ENCODE data around the gene EIF3B.
"Not testable (repeated sequence)": the region's sequence is repeated elsewhere in the genome, so short reads cannot be mapped to it uniquely, and the experiment has no call there.

EIF3B gene

DNA sequence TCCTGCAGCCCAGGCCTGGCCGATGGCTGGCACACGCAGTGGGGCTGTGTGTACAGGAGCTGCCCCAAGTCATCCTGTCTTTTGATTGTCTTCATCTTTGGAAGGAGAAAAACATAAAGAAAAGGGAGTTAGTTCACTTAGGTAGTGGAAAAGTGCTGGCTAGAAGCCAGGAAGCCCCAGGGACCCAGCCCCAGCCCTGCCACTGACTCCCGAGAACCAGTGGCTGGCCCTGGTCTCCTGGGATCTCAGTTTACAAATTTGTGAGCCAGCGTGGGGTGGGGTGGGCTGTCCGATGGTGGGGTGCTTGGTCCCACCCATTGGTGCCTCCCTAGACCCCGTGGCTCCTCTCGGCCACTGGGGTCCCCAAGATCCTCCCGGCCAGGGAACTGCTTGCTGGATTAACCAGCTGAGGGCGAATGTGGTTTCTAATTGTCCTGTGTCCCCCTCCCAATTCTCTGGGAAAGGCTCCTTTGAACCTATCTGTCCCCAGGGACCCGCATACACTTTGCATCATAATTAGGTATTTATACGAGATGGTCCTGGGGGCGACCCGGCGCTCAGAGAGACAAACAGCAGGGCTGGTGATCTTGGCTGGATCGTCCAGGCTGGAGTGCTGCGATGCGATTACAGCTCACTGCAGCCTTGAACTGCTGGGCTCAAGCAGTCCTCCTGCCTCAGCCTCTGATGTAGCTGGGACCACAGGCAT is 32.5 kb downstream of the EIF3B start:
- Histone ChIP-seq H3K79me2 (ENCODE audit: low read length) (no peaks in the 10 kb centered on the region), H4K20me1 (ENCODE audit: insufficient read depth, low read length) (no peaks in the 10 kb centered on the region), H3K4me1 (ENCODE audit: low read length) (no peaks in the 10 kb centered on the region), H3K27ac (ENCODE audit: low read length) (no peak overlapping the region), H3K4me3 (ENCODE audit: low read length) (no peak overlapping the region), H3K4me2 (ENCODE audit: low read length) (no peak overlapping the region), H3K9ac (ENCODE audit: low read length) (no peak overlapping the region), H3K9me3 (ENCODE audit: insufficient read depth, low read length) (no peaks in the 10 kb centered on the region), H2AFZ (ENCODE audit: low read depth, low read length) (no peak overlapping the region), H3K27me3 (ENCODE audit: low read depth, low read length) (no peaks in the 10 kb centered on the region), H3K36me3 (replicated peaks; ENCODE audit: low read depth, low read length) (no peaks in the 10 kb centered on the region)
- TF ChIP-seq CTCF (IDR thresholded peaks at IDR 0.05; ENCODE audit: low read depth, low read length), result no peak
- no peak for TF ChIP-seq EZH2phosphoT487 (IDR thresholded peaks at IDR 0.05; ENCODE audit: low read depth)

GRCh38 chr7:2387897-2388636 is 33.4 kb downstream of the EIF3B start:
- Histone ChIP-seq H3K27ac (ENCODE audit: low read length) (no peak overlapping the region), H3K9ac (ENCODE audit: low read length) (no peak overlapping the region), H2AFZ (ENCODE audit: low read depth, low read length) (no peak overlapping the region), H3K4me2 (ENCODE audit: low read length) (no peak overlapping the region), H3K9me3 (ENCODE audit: insufficient read depth, low read length) (no peaks in the 10 kb centered on the region), H3K79me2 (ENCODE audit: low read length) (no peaks in the 10 kb centered on the region), H3K36me3 (replicated peaks; ENCODE audit: low read depth, low read length) (no peaks in the 10 kb centered on the region), H3K27me3 (ENCODE audit: low read depth, low read length) (no peaks in the 10 kb centered on the region), H3K4me1 (ENCODE audit: low read length) (peaks cover 2% of the 10 kb centered on the region; the same call in 1 of the 2 replicates), H4K20me1 (ENCODE audit: insufficient read depth, low read length) (no peaks in the 10 kb centered on the region), H3K4me3 (ENCODE audit: low read length) (no peak overlapping the region)
- TF ChIP-seq CTCF (IDR thresholded peaks at IDR 0.05; ENCODE audit: low read depth, low read length), result no peak
- TF ChIP-seq EZH2phosphoT487 (IDR thresholded peaks at IDR 0.05; ENCODE audit: low read depth), result no peak

DNA sequence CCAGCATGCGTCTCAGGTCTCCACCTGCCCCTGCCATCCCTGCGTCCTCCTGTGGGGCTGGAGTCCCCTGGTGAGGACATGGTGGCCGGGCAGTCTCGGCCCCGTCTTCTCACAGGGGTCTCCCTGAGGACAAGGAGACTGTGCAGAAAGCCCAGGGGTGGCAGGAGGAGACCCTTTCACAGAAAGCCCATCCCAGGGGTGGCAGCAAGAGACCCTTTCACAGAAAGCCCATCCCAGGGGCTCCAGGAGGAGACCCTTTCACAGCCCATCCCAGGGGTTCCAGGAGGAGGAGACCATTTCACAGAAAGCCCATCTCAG is 34.0 kb downstream of the EIF3B start:
- Histone ChIP-seq H3K4me2 (ENCODE audit: low read length) (no peak overlapping the region), H3K79me2 (ENCODE audit: low read length) (no peaks in the 10 kb centered on the region), H3K36me3 (replicated peaks; ENCODE audit: low read depth, low read length) (no peaks in the 10 kb centered on the region), H3K4me1 (ENCODE audit: low read length) (peaks cover 7% of the 10 kb centered on the region; the same call in 1 of the 2 replicates), H4K20me1 (ENCODE audit: insufficient read depth, low read length) (no peaks in the 10 kb centered on the region), H3K4me3 (ENCODE audit: low read length) (no peak overlapping the region), H3K9me3 (ENCODE audit: insufficient read depth, low read length) (no peaks in the 10 kb centered on the region), H2AFZ (ENCODE audit: low read depth, low read length) (no peak overlapping the region), H3K27ac (ENCODE audit: low read length) (no peak overlapping the region), H3K27me3 (ENCODE audit: low read depth, low read length) (no peaks in the 10 kb centered on the region), H3K9ac (ENCODE audit: low read length) (no peak overlapping the region)
- no peak for TF ChIP-seq CTCF (IDR thresholded peaks at IDR 0.05; ENCODE audit: low read depth, low read length)
- TF ChIP-seq EZH2phosphoT487 (IDR thresholded peaks at IDR 0.05; ENCODE audit: low read depth), result no peak

DNA sequence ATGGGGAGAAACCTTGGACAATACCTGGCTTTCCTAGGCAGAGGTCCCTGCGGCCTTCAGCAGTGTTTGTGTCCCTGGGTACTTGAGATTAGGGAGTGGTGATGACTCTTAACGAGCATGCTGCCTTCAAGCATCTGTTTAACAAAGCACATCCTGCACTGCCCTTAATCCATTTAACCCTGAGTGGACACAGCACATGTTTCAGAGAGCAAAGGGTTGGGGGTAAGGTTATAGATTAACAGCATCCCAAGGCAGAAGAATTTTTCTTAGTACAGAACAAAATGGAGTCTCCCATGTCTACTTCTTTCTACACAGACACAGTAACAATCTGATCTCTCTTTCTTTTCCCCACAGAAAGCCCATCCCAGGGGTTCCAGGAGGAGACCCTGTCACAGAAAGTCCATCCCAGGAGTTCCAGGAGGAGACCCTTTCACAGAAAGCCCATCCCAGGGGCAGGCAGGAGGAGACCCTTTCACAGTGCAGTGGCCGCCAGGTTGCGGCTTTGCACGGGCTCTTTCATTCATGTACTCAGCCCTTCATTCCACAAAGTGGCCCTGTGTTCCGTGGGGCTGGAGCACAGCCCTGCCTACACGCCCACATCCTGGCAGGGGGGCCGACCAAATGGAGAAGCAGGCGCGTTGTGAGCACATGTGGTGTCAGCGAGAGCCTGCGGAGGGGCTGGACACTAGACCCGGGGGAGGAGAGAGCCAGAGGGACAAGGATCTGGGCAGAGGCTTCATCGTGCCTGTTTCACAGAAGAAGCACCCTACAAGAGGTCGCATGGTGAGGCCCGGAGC is 35.6 kb downstream of the EIF3B start:
- H2AFZ ChIP-seq (ENCODE audit: low read depth, low read length); H3K27ac ChIP-seq (ENCODE audit: low read length); H3K4me1 ChIP-seq (ENCODE audit: low read length); H3K4me2 ChIP-seq (ENCODE audit: low read length); H3K9me3 ChIP-seq (ENCODE audit: insufficient read depth, low read length); H3K79me2 ChIP-seq (ENCODE audit: low read length); H3K27me3 ChIP-seq (ENCODE audit: low read depth, low read length); H3K36me3 ChIP-seq (replicated peaks; ENCODE audit: low read depth, low read length); H3K9ac ChIP-seq (ENCODE audit: low read length); H4K20me1 ChIP-seq (ENCODE audit: insufficient read depth, low read length); H3K4me3 ChIP-seq (ENCODE audit: low read length): not testable (repeated sequence)
